ENCODE data around the gene C14orf180.

The C14orf180 gene

GRCh38 chr14:104594310-104595046, 14.9 kb downstream of the C14orf180 start:
- DNase-seq = no peak

GRCh38 chr14:104595116-104595675, 15.6 kb downstream of the C14orf180 start:
- no peak for DNase-seq

GRCh38 chr14:104595911-104596450, 16.4 kb downstream of the C14orf180 start:
- DNase-seq = no peak

- DNase-seq = no peak
Observed at GRCh38 chr14:104596451-104596918, 16.9 kb downstream of the C14orf180 start.

- no peak for DNase-seq
Observed at GRCh38 chr14:104596927-104597351, 17.4 kb downstream of the C14orf180 start.

- no peak for DNase-seq
Observed at GRCh38 chr14:104597576-104597975, 18.0 kb downstream of the C14orf180 start.

GRCh38 chr14:104598039-104598909, 18.7 kb downstream of the C14orf180 start:
- no peak for DNase-seq

GRCh38 chr14:104598910-104599273, 19.3 kb downstream of the C14orf180 start:
- no peak for DNase-seq

GRCh38 chr14:104599446-104599845, 19.9 kb downstream of the C14orf180 start:
- no peak for DNase-seq

- no peak for DNase-seq
Observed at GRCh38 chr14:104600141-104600643, 20.6 kb downstream of the C14orf180 start.

GRCh38 chr14:104600805-104601204, 21.2 kb downstream of the C14orf180 start:
- no peak for DNase-seq

- no peak for DNase-seq
Observed at GRCh38 chr14:104601786-104602185, 22.2 kb downstream of the C14orf180 start.

GRCh38 chr14:104602315-104602932, 22.9 kb downstream of the C14orf180 start:
- DNase-seq = peak; percentile 30

GRCh38 chr14:104602933-104603325, 23.4 kb downstream of the C14orf180 start:
- peak; percentile 12 for DNase-seq

GRCh38 chr14:104603711-104604401, 24.3 kb downstream of the C14orf180 start:
- DNase-seq = peak; percentile 33

- DNase-seq = peak; percentile 44
Observed at GRCh38 chr14:104604458-104605449, 25.2 kb downstream of the C14orf180 start, which contains the start of gene TMEM179. TSS of gene TMEM179 (minus strand) at chr14:104604772. CDS start at chr14:104604741, 31 bp downstream.

- DNase-seq = peak; percentile 31
Observed at GRCh38 chr14:104609666-104610065, 30.1 kb downstream of the C14orf180 start.

GRCh38 chr14:104610749-104611310, 31.3 kb downstream of the C14orf180 start:
- DNase-seq = peak; percentile 22

GRCh38 chr14:104611881-104612280, 32.3 kb downstream of the C14orf180 start:
- DNase-seq = no peak
